Central memory CD8-positive, alpha-beta T cell (primary cell): ENCODE data around the gene GOPC.
A peak's percentile ranks its signal among the peaks of the same experiment; 100 is the strongest.

Source experiments
- ATAC-seq: fragments of 150-1000 bp; cut with Tn5 transposase; replicated peaks from 2 replicates; pipeline ENCODE4 v1.10.0; 2022; ENCODE audit warnings: mild to moderate bottlenecking, moderate FRiP score, moderate number of reproducible peaks; ENCODE audit not compliant: poor library complexity, severe bottlenecking; ENCODE audit errors: extremely low read depth
- DNase-seq, 2 donors: peaks; one replicate each; pipeline ENCODE4 v3.0.0; 2021; ENCODE audit warnings: low spot score in 2 of 2
- H3K27ac Mint-ChIP-seq: one replicate; pipeline ENCODE4 v1.8.0; 2022; ENCODE audit warnings: low read depth, mild to moderate bottlenecking, moderate library complexity, mixed read lengths
- H3K27me3 Mint-ChIP-seq: one replicate; pipeline ENCODE4 v1.8.0; 2022; ENCODE audit warnings: mixed read lengths
- H3K36me3 Mint-ChIP-seq: one replicate; pipeline ENCODE4 v1.8.0; 2022; ENCODE audit warnings: mild to moderate bottlenecking, moderate library complexity, mixed read lengths; ENCODE audit not compliant: insufficient read depth
- H3K4me1 Mint-ChIP-seq: one replicate; pipeline ENCODE4 v1.8.0; 2022; ENCODE audit warnings: mixed read lengths
- H3K4me3 Mint-ChIP-seq: one replicate; pipeline ENCODE4 v1.8.0; 2022; ENCODE audit warnings: mild to moderate bottlenecking, moderate library complexity, mixed read lengths
- H3K9me3 Mint-ChIP-seq: one replicate; pipeline ENCODE4 v1.8.0; 2022; ENCODE audit warnings: mixed read lengths

GOPC gene

GRCh38 chr6:117553142-117553541, 49.2 kb downstream of the GOPC start:
- no peak overlapping the region for H3K27ac Mint-ChIP-seq
- H3K4me1 Mint-ChIP-seq, result peaks cover 30% of the 10 kb centered on the region
- no peak overlapping the region for H3K4me3 Mint-ChIP-seq
- no peaks in the 10 kb centered on the region for H3K27me3 Mint-ChIP-seq
- ATAC-seq (no peak), DNase-seq (no peak)
- no peaks in the 10 kb centered on the region for H3K9me3 Mint-ChIP-seq
- peaks cover 4% of the 10 kb centered on the region for H3K36me3 Mint-ChIP-seq

- Mint-ChIP-seq H3K27me3 (no peaks in the 10 kb centered on the region), H3K4me3 (no peak overlapping the region), H3K9me3 (no peaks in the 10 kb centered on the region), H3K4me1 (peaks cover 33% of the 10 kb centered on the region), H3K27ac (no peak overlapping the region), H3K36me3 (peaks cover 5% of the 10 kb centered on the region)
- DNase-seq, result no peak
- ATAC-seq, result no peak
Observed at GRCh38 chr6:117552618-117553017, 49.7 kb downstream of the GOPC start.

- H3K36me3 Mint-ChIP-seq, result peaks cover 6% of the 10 kb centered on the region
- peaks cover 47% of the 10 kb centered on the region for H3K4me1 Mint-ChIP-seq
- ATAC-seq (no peak), DNase-seq (no peak)
- no peaks in the 10 kb centered on the region for H3K9me3 Mint-ChIP-seq
- H3K27ac Mint-ChIP-seq, result no peak overlapping the region
- H3K27me3 Mint-ChIP-seq, result no peaks in the 10 kb centered on the region
- no peak overlapping the region for H3K4me3 Mint-ChIP-seq
Observed at GRCh38 chr6:117550618-117551242, 51.6 kb downstream of the GOPC start.

GRCh38 chr6:117550078-117550600, 52.2 kb downstream of the GOPC start:
- DNase-seq (no peak), ATAC-seq (no peak)
- H3K9me3 Mint-ChIP-seq, result no peaks in the 10 kb centered on the region
- H3K27ac Mint-ChIP-seq, result peak overlapping the region; percentile 81
- H3K36me3 Mint-ChIP-seq, result peaks cover 6% of the 10 kb centered on the region
- peak overlapping the region; percentile 81 for H3K4me3 Mint-ChIP-seq
- H3K27me3 Mint-ChIP-seq, result no peaks in the 10 kb centered on the region
- peaks cover 47% of the 10 kb centered on the region for H3K4me1 Mint-ChIP-seq

GRCh38 chr6:117549611-117550010, 52.7 kb downstream of the GOPC start:
- Mint-ChIP-seq H3K27me3 (no peaks in the 10 kb centered on the region), H3K4me3 (peak overlapping the region; percentile 81), H3K36me3 (peaks cover 6% of the 10 kb centered on the region), H3K4me1 (peaks cover 47% of the 10 kb centered on the region), H3K27ac (peak overlapping the region; percentile 81), H3K9me3 (no peaks in the 10 kb centered on the region)
- peak in 1 of 2 donors; percentile 51 for DNase-seq
- peak; percentile 68 for ATAC-seq

GRCh38 chr6:117548797-117549301, 53.5 kb downstream of the GOPC start:
- DNase-seq (peak in 1 of 2 donors; percentile 29), ATAC-seq (peak; percentile 59)
- Mint-ChIP-seq H3K27ac (peak overlapping the region; percentile 81), H3K4me3 (peak overlapping the region; percentile 81), H3K36me3 (peaks cover 6% of the 10 kb centered on the region), H3K9me3 (no peaks in the 10 kb centered on the region), H3K27me3 (no peaks in the 10 kb centered on the region), H3K4me1 (peaks cover 47% of the 10 kb centered on the region)

- Mint-ChIP-seq H3K27me3 (no peaks in the 10 kb centered on the region), H3K4me1 (peaks cover 47% of the 10 kb centered on the region), H3K36me3 (peaks cover 6% of the 10 kb centered on the region), H3K27ac (peak overlapping the region; percentile 81), H3K4me3 (peak overlapping the region; percentile 81), H3K9me3 (no peaks in the 10 kb centered on the region)
- peak; percentile 12 for ATAC-seq
- DNase-seq, result peak in 1 of 2 donors; percentile 35
Observed at GRCh38 chr6:117547688-117548621, 54.4 kb downstream of the GOPC start.

GRCh38 chr6:117546674-117547073, 55.6 kb downstream of the GOPC start:
- Mint-ChIP-seq H3K4me1 (peaks cover 47% of the 10 kb centered on the region), H3K9me3 (no peaks in the 10 kb centered on the region), H3K36me3 (peaks cover 6% of the 10 kb centered on the region), H3K27me3 (no peaks in the 10 kb centered on the region), H3K27ac (peak overlapping the region; percentile 81), H3K4me3 (peak overlapping the region; percentile 8)
- no peak for ATAC-seq
- no peak for DNase-seq

- H3K4me3 Mint-ChIP-seq, result no peak overlapping the region
- ATAC-seq (no peak), DNase-seq (no peak)
- H3K4me1 Mint-ChIP-seq, result peaks cover 37% of the 10 kb centered on the region
- no peaks in the 10 kb centered on the region for H3K27me3 Mint-ChIP-seq
- no peaks in the 10 kb centered on the region for H3K9me3 Mint-ChIP-seq
- H3K27ac Mint-ChIP-seq, result no peak overlapping the region
- H3K36me3 Mint-ChIP-seq, result peaks cover 7% of the 10 kb centered on the region
Observed at GRCh38 chr6:117545161-117545595, 57.1 kb downstream of the GOPC start.

GRCh38 chr6:117544716-117545115, 57.6 kb downstream of the GOPC start:
- no peak for ATAC-seq
- peaks cover 32% of the 10 kb centered on the region for H3K4me1 Mint-ChIP-seq

GRCh38 chr6:117542493-117542892, 59.8 kb downstream of the GOPC start:
- Mint-ChIP-seq H3K9me3 (no peaks in the 10 kb centered on the region), H3K4me3 (no peak overlapping the region), H3K27ac (no peak overlapping the region), H3K36me3 (peaks cover 3% of the 10 kb centered on the region), H3K4me1 (peaks cover 12% of the 10 kb centered on the region), H3K27me3 (no peaks in the 10 kb centered on the region)
- DNase-seq, result no peak
- no peak for ATAC-seq

More at GRCh38 chr6:117544716-117545115, 57.6 kb downstream of the GOPC start:
- Mint-ChIP-seq H3K27me3 (no peaks in the 10 kb centered on the region), H3K36me3 (peaks cover 7% of the 10 kb centered on the region), H3K9me3 (no peaks in the 10 kb centered on the region), H3K27ac (no peak overlapping the region), H3K4me3 (no peak overlapping the region)
- DNase-seq, result no peak

- Mint-ChIP-seq H3K27me3 (no peaks in the 10 kb centered on the region), H3K4me1 (no peaks in the 10 kb centered on the region), H3K4me3 (no peak overlapping the region), H3K27ac (no peak overlapping the region), H3K36me3 (peaks cover 3% of the 10 kb centered on the region), H3K9me3 (no peaks in the 10 kb centered on the region)
- DNase-seq (no peak), ATAC-seq (no peak)
Observed at GRCh38 chr6:117540670-117541069, 61.6 kb downstream of the GOPC start.
